NCI-H2227 treated with DMSO at 0.1 percent for 48 hours (cell line): Measurements from ENCODE around the gene TENT5C.

ENCODE experiments used
- DNase-seq: peaks from one replicate; lab custom pipeline; 2025; lab: John Stamatoyannopoulos, UW

Gene TENT5C

DNA sequence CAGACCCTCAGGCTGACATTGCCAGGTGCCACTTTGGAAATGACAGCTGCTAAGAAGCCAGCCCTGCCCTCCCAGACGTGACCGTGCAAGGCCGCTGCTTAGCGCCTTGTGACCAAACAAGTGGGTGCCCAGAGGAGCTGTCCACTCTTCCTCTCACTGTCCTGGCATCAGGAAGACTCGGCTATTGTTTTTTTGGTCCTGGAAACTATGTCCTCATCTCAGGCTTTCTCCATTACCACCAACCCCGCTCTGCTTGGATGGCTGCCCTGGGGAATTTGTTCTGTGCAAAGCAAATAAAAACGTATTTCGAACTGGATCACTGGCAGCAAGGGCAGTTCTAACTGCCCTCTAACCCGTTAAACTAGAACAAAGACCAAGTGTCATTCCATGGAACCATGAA lies 13.7 kb upstream of the TENT5C start:
- DNase-seq, result no peak

DNA sequence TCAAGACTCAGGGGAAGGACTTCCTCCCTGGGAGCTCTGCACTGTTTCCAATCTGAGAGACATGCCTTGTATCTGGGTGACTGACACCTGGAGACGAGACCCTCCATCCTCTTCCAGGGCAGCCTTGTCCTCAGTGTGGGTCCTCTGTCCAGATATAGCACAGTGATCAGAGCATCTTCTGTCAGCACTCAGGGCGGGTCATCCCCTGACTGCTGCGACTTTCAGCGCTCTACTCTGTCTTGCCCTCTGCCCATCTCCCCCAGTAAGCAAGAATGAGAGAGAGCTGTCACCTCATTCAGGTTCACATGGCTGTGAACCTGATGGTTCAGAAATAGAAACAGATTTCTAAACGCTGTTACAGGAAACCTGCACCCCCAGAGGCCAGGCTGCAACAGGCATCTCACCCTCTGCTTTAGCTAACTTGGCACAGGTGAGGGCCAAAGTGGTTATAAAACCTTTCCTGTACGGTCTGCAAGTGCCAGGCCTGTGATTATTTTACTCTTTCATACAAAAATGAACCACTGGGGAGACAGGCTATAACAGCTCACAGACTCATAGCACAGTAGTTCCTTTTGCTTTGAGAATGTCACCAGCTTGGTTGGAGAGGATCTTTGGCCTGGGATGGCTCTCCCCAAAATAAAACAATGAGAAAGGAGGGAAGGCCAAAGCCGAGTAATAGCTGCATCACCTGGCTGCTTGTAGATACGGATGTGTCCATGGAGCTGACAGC lies 11.4 kb upstream of the TENT5C start:
- DNase-seq, result no peak

DNA sequence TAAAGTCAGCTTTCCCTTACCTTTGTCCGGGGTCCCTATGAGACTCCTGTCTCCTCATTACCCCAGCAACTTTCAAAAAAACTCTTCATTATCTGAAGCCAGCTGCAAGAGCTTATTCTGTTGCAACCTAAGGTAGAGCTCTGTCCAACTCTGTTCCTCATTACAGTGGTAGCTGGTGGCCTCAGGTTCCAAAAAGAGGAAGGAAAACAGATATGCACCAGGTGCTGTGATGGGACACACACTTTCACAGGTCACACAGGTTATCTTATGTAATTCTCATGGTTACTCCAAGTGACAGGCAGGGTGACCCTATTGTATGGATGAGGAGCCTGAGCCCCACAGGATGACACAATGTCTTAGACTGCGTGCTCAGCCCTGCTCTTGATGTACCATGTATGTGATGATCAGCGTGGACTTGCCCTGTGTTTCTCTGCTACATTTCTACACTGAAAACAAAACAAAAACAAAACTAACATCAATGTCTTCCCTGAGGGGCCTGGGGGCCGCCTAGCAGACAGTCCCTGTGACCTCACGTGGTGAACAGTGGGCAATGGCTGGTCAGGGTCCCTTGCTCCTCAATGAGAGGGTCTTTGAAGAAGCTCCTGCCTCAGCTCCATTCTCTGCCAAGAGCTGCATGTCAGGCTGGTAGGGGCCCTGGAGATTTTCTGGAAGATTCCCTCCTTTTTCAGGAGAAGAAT lies 9.7 kb upstream of the TENT5C start:
- no peak for DNase-seq

DNA sequence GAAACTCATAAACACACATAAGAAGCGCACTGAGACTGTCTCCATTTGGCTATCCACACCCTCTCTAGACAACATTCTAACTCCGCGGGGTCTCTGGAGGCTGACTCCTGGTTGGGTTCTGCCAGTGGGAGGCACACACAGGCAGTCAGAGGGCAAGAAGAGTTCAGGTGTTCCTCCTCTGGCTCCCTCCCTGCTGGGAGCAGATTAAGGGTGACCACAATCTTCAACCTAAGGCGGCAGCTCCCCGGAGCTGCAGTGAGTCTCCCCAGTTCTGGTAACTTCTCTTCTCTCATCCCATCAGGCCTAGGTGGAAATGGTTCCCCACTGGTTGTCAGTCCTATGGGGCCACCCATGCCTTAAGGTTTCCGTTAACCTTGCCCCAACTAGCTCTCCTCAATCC lies 7.4 kb upstream of the TENT5C start:
- DNase-seq, result no peak

DNA sequence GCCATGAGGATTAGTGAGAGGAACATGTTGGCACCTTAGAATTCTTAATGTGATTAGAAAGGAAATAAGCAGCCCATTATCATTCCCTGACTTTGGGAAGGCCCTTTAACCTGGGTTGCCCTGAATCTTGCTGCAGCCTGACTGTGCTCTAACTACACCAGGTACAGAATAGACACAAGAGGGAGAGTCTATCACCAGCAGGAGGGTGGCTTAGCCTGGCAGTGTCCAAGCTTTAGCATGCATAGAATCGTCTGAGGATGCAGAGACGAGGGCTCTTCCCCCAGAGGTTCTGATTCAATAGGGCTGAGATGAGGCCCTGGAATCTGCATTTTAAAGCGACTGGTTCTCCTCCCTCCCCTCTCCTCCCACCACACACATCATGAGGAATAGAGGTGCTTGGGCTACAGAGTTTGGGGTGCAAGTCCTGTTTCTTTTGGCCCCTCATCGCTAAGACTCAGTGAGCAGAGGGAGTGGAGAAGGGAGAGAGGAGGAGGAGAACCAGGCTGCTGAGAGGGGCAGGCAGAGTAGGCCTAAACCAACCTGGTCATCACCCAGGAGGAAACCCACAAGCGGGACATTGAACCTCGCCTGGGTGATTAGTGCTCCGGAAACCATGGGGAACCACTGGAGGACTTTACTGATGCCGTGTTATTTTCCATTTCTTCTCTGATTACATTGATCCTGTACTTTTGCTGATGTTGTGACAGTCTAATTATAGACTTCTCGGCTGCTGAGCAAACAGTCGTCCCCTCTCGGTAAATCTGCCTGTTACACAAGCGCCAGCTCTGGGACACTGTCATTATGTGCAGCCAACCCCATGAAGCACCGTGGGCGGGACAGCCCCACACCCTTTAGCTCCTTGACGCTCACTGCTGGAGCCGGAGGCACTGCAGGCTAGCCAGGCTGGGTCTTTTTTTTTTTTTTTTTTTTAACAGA lies 6.3 kb upstream of the TENT5C start:
- peak; percentile 80 for DNase-seq

DNA sequence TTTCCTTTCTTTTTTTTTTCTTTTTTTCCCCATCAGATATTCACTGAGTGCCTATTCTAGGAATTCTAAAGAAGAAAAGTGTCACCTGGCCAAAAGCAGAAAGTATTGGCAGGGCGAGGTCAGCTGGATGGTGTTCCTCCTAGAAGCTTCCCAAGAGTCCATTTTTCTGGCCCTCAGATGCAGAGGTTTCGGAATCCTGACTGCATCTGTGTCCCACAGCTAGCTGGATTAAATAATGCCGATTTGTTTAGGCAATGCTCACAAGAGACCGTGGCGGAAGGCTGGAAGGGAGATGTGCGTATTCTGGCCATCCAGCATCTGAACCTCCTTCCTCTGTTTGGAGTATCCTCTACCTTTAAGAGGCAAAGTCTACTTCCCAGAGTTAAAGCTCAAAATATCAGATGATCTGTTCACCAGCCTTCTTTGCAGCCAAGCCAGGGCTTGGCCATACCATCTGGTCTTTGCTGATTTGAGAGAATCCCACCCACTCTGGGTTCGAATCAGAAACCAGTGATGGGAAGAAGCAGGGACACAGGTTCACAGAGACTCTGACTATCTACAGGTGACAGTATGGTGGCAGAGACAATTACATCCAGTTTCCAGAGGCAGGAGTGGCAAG lies 5.4 kb upstream of the TENT5C start:
- DNase-seq, result no peak

DNA sequence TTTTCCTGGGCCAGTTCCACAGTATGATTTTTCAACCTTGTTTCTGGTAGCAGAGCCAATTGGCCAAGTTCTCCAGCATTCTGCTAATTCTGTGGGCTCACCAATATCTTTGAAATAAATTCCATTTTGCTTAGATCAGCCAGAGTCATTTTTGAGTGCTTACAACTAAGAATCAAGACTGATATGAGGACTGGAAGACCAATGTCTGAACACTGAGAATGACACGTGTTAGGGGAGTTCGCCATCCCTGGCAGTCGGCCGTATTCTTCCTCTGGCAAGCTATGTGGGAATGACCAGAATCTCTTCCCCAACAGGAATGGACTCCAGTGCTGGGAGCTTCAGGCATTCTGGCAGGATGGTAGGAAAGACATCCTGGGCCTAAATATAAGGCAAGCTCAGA lies 4.9 kb upstream of the TENT5C start:
- DNase-seq, result no peak

DNA sequence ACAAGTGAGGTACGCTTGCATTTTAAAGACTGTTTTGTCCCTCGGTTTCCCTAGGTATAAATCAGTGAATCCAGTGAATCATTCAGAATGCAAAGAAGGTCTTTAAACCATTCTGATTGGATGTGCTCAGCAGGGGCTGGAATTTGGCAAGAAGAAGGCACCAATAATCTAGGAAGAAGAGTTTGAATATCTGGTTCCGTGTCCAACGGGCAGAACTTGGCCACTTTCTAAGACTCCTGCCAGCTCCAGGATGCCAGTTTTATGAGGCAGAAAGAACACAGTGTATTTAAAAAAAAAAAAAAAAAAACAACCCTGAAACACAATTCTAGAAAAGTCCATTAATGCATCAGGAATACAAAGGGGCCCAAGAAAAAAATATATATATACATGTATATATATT lies 3.0 kb upstream of the TENT5C start:
- DNase-seq, result no peak

DNA sequence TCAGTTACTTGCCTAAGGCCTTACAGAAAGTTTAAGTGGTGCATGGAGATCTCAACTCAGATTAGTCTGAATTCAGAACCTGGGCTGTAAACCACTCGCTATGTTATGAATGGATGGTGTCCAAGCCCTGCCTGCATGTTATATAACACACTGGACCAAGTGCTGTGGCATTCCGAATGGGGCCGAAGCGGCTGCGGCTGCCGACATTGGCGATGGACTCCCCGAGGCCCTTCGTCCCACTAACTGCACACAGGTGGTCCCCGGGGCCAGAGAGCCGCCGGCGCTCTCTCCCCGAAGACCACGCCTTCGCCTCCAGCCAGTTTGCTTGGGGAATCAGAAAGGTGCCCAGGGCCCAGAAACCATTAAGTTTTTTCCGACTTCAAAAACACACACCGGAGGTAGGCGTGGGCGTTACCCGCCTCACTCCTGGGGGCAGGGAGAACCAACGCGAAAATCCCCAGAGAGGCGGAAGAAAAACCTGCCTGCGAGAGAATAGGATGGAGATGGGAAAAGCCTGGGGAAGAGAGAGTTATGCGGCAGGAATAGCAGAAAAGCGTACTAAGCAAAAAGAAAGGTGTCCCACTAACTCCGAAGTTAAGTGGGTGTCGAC lies 579 bp upstream of the TENT5C start:
- DNase-seq, result no peak

DNA sequence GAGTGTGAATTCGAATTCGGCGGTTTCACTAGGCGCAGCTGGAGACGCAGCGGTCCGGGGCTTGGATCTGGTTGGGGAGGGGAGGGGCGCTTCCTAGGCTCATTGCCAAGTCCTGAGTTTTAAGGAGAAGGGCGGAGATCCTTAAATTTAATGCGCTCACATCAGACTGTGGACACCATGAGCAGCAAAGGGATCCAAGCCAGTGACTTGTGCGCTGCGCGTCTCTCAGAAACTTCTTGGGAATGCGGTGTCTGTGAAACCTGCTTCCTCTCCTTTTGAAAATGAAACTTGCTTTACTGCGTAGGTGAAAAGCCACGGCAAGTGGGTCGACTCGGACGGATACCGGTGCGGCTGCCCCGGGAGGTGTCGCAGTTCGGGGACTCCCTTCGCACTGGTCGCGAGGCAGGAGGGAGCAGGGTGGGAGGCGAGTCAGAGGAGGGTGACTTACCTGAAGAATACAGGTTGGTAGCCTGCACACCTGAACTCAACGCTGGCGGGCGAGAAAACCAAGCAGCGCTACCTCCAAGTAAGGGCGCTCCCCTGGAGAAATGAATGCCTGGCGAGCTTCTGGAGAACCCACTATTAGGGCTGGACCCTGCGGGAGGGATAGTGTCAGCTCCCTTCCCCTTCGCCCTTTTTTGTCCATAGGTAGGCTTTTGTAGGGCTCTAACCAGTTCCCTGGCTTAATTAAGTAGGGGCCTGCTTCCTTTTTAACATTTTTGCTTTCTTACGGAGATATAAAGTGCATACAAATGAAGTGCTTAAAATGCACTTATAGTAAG lies 992 bp downstream of the TENT5C start:
- peak; percentile 20 for DNase-seq

DNA sequence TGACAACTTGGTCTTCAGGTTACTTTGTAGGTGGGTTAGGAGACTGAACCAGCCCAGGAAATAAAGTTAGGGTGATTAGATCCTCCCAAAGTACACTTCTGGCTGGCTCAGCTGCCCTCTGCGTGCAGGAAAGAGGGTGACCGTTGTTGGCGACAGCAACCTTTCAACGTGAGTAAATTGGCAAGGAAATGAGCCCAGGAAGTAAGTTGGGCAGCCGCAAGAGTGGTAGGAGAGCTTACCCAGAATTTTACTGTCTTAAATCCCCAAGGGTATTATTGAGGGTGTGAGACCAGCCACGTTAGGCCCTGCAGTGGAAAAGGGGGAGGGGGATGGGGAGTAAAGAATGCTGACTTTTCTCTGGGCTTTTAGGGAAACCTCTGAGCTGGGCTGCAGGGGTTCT lies 1.6 kb downstream of the TENT5C start:
- DNase-seq, result no peak

DNA sequence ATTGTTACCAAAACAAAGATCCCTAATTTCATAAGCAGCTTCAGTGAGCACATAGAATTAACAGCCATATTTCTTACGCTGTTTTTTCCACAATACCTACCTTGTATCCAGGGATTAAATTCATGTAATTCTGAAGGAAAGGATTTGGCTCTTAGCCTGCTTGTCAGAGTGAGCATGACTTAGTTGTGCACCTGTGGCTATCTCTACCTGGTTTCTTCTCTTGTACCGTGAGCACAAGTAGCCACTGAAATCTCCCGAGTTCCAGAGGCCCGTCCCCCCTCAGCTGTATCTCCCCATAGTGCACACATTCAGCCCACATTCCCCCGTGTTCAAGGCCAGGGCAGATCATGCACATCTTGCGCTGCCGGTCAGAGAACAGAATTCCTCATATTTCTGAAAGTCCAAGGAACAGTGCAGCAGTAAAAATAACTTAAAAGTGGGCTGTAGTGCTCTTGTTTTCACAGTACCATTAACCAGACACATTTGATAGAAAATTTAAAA lies 2.3 kb downstream of the TENT5C start:
- DNase-seq, result no peak

DNA sequence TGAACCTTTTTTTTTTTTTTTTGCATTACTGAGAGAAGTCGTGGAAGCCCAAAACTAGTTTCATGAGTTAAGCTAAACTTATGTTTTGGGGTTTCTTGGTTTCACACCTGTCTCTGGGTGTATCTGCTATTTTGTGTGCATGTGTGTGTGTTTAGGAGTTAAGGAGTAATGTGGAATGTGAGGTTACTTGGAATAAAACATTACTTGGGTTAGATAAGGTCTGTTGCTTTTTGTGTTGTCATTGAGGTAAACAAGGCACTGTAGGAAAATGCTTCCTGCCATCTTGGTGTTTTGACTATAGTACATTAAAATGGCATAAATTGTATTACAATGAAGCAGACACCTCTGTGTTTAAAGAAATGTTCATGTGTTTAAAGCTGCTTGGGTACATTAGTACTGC lies 2.9 kb downstream of the TENT5C start:
- DNase-seq, result no peak

DNA sequence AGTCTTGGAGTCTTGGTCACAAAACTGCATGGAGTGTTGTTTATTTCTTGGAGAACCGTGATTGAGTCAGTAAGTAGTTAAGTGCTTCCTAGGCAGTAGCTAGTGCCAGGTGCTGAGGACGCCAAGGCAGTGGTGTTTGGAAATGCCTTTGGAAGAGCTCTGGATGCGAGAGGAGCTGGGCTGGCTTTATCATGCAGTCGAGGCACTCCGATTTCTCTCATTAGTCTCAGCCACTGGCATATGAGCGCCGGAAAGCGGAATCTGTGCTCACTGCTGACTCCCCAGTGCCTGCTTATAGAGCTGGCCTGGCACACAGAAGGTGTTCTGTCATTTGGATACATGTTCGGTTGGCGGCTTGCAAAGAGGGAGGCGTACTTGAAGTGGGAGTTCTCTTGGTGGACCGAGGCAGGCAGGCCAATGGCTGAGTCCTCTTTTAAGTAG lies 3.6 kb downstream of the TENT5C start:
- DNase-seq, result no peak

DNA sequence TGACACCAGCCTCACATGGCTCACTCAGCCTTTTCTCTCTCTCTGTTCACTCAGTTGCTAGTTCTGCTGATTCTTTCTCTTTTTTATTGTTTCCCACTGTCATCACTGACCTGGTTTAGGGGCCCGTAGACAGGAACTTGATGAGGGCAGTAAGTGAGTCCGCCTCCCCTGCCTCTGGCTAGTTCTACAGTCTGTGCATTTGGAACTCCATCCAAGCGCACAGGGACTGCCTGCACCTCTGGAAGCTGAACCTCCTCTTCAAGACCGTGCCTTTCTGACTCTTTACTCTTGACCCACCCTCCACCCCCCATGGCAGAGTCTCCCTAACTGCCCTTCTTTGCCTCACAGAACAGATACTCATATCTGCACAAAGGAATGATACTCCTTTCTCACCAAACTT lies 4.2 kb downstream of the TENT5C start:
- DNase-seq, result no peak

DNA sequence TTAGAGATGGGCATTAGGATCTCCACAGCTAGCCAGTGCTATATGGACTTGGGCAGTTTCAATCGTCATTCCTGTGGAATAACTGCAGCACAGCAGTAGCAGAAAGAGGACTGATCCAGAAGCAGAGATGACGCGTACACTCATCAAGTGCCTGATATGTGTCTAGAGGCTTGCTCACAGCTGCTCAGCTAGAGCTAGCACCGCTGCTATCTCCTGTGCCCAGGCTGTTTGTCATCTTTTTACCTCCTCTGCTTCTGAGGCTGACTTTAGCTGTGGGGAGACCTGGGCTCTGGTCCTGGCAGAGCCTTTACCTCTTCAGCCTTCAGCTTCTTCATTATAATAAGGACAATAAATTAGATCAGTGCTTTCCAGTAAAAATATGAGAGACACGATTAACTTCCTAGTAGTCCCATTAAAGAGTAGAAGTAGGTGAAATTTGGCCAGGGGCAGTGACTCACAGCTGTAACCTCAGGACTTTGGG lies 5.3 kb downstream of the TENT5C start:
- DNase-seq, result no peak

DNA sequence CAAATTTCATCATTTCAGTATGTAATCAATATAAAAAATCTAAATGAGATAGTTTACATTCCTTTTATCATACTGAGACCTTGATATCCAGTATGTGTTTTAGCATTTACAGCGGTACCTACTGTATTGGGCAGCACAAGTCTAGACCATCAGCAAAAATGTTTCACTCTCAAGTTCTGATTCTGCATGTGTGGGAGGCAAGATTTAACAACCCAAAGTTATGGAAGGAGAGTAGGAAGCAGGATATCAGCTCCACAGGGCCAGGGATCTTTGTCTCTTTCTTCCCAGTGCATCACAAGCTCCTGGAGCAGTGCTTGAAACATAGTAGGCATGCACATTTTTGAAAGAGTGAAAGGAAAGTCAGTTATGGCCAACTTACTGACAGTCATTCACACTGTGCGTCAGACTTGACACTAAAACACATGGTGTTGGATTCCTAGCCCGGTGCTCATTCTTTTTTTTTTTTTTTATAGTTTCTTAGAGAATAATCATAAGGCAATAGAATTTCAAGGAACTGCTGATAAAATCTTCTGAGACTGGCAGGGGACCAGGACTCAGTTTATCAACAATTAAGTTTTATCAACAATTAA lies 6.1 kb downstream of the TENT5C start:
- no peak for DNase-seq

DNA sequence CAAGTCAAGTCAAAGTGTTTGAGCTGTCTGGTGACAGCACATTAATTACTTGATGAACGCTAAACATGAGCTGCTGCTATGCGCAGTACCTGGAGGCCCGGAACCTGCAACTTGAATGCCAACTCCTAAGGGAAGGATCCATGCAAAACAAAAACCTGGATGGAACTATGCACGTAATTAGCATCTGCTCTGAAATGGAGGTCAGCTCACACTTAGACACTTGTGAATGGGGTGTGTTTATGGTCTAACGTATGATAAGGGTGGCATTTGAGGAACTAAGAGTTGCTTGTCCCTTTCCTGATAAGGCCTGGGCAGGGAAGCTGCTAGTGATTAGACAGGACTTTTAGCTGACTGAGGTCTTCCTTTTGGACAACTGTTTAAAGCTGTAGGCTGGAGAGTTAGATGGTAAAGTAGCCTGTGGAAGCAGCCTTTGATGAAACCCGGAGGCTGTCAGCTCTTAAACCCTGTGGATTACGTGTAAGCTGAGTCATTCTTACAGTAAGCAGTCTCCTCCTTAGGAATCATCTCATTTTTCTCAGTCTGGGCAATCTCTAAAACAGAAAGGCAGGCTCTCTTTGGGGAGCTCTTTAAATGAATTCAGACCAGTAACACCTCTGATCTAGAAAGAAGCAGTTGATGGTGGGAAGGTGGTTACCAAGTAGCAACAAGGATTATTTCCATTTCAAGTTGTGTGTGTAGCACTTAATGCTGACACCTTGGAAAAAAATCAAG lies 6.8 kb downstream of the TENT5C start:
- DNase-seq, result no peak

DNA sequence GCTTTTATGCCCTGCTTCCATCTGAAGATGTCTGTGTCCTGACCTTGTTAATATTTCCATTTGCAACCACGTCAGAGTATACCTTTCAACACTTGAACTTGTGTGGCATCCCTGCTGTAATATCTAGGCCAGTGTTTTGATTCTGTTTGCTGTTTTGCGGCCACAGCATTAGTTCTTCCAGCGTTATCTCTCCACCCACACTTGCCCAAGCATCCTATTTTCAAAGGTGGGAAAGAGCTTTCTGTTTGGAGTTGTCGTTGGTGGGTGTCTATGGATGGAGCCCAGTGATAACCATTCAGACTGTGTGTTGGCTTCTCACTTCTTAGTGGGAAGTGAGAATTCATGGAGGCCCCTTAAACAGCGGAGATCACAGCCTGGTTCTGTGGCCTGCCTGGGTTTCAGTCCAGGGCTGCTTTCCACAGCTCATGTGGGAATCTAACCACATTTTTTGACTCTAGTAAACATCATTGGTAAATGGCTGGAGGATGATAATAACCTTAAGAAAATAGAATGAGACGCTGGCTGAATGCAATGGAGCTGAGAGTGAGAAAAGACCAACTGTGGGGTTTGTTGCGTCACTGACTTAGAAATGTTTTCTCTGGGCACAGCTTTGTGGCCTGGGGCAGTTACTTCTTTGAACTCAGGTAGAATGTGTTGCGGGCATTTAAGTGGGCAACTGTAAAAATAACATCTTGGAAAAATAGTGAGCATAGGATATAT lies 7.6 kb downstream of the TENT5C start:
- DNase-seq, result no peak
